C4-2B (cell line): ENCODE measurements around the gene DBP.

Experiments used
- ZFX ChIP-seq: fragments of 450-650 bp; IDR thresholded peaks from 2 replicates; pipeline ENCODE4 v1.6.1; 2017
- TF ChIP-seq, protein P1 (sequence below): fragments of 450-650 bp; conservative IDR thresholded peaks from 2 replicates; pipeline ENCODE4 v1.5.1; 2017; ENCODE audit warnings: mild to moderate bottlenecking

DNA sequence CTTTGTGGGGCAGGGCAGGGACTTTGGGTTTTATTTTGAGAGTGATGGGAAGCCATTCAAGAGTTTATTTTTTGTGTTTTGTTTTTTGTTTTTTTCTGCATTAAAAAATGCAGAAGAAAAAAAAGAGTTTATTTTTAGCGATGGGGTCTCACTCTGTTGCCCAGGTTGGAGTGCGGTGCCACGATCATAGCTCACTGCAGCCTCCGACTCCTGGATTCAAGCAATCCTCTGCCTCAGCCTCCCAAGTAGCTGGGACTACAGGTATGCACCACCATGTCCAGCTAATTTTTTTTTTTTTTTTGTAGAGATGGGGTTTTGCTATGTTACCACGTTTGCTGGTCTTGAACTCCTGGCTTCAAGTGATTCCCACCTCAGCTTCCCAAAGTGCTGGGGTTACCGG, 21.3 kb upstream of the DBP start:
- TF ChIP-seq, protein P1, sequence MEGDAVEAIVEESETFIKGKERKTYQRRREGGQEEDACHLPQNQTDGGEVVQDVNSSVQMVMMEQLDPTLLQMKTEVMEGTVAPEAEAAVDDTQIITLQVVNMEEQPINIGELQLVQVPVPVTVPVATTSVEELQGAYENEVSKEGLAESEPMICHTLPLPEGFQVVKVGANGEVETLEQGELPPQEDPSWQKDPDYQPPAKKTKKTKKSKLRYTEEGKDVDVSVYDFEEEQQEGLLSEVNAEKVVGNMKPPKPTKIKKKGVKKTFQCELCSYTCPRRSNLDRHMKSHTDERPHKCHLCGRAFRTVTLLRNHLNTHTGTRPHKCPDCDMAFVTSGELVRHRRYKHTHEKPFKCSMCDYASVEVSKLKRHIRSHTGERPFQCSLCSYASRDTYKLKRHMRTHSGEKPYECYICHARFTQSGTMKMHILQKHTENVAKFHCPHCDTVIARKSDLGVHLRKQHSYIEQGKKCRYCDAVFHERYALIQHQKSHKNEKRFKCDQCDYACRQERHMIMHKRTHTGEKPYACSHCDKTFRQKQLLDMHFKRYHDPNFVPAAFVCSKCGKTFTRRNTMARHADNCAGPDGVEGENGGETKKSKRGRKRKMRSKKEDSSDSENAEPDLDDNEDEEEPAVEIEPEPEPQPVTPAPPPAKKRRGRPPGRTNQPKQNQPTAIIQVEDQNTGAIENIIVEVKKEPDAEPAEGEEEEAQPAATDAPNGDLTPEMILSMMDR: no peak
- TF ChIP-seq ZFX: no peak
